Ovary (tissue), 3 donors: ENCODE measurements around the gene MRPS23.

Experiments used
- EP300 ChIP-seq: sonication (generic); formaldehyde crosslinking; IDR thresholded peaks from one replicate; pipeline ENCODE4 v1.6.1; 2017; ENCODE audit warnings: antibody characterized with exemption
- POLR2A ChIP-seq: fragments of 450-650 bp; IDR thresholded peaks from one replicate; pipeline ENCODE4 v1.6.1; 2017; ENCODE audit warnings: antibody characterized with exemption, mild to moderate bottlenecking, moderate library complexity
- TF ChIP-seq, protein P1 (sequence below), 3 donors: fragments of 450-650 bp in 2 of 3; fragments of 200-600 bp in 1 of 3; IDR thresholded peaks; one replicate each; pipeline versions ENCODE4 v1.5.1 to v1.8.0; 2016 to 2022; ENCODE audit warnings: antibody characterized with exemption in 3 of 3, mild to moderate bottlenecking in 1 of 3
- donor health status: DM: no; HTN: no; CAD: no.

DNA sequence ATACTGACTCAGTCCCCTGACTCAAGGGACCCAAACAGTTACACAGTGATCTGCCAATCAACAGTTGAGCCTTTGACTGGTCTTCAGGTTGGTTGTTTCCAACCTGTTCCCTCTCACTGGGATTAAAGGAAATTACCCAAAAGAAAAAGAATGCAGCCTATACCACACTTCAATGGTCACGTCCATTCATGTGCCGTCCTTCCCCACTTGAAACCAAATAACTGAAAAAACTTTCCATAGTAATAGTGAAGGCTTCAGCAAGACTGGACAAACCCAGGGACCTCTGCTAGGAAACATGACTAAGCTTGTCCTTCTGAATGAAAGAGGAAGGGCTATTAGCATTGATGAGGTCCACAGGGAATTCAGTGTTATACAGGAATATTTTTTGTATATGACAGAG, 30.6 kb downstream of the MRPS23 start:
- no peak for TF ChIP-seq POLR2A
- TF ChIP-seq, protein P1, sequence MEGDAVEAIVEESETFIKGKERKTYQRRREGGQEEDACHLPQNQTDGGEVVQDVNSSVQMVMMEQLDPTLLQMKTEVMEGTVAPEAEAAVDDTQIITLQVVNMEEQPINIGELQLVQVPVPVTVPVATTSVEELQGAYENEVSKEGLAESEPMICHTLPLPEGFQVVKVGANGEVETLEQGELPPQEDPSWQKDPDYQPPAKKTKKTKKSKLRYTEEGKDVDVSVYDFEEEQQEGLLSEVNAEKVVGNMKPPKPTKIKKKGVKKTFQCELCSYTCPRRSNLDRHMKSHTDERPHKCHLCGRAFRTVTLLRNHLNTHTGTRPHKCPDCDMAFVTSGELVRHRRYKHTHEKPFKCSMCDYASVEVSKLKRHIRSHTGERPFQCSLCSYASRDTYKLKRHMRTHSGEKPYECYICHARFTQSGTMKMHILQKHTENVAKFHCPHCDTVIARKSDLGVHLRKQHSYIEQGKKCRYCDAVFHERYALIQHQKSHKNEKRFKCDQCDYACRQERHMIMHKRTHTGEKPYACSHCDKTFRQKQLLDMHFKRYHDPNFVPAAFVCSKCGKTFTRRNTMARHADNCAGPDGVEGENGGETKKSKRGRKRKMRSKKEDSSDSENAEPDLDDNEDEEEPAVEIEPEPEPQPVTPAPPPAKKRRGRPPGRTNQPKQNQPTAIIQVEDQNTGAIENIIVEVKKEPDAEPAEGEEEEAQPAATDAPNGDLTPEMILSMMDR (IDR thresholded peaks at IDR 0.05) = no peak
- TF ChIP-seq EP300 = no peak
